GM23338 (cell line): Measurements from ENCODE around the gene ZFR2. TPM values are rescaled to one million over a fixed set of nuclear protein-coding genes. Genes with fewer than 3 reads are reported as not detected.

Experiments
- ATAC-seq: fragments of 200-7000 bp; cut with Tn5 transposase; 3 replicates; pipeline ENCODE4 v1.9.1; 2020
- DNase-seq: peaks from one replicate; pipeline ENCODE4 v3.0.0-alpha.2; 2015; ENCODE audit warnings: low spot score
- H2AFZ ChIP-seq: fragments of 200-600 bp; sonication (generic); 2 replicates; pipeline ENCODE4 v1.8.0; 2016; ENCODE audit warnings: antibody characterized with exemption, mild to moderate bottlenecking, moderate library complexity
- H3F3A ChIP-seq: fragments of 200-600 bp; sonication (generic); replicated peaks from 2 replicates; pipeline ENCODE4 v1.8.0; 2017; ENCODE audit warnings: antibody characterized with exemption, mixed run types, low read depth
- H3K27ac ChIP-seq: fragments of 200-600 bp; sonication (generic); 2 replicates; pipeline ENCODE4 v1.6.1; 2016; ENCODE audit warnings: low read depth
- H3K27me3 ChIP-seq: fragments of 200-600 bp; sonication (generic); 2 replicates; pipeline ENCODE4 v1.8.0; 2016; ENCODE audit warnings: mild to moderate bottlenecking, mixed run types, moderate library complexity; ENCODE audit not compliant: insufficient read depth
- H3K36me3 ChIP-seq: fragments of 200-600 bp; sonication (generic); 2 replicates; pipeline ENCODE4 v1.8.0; 2016; ENCODE audit warnings: mild to moderate bottlenecking; ENCODE audit not compliant: insufficient read depth
- H3K4me1 ChIP-seq: fragments of 200-600 bp; sonication (generic); 2 replicates; pipeline ENCODE4 v1.8.0; 2016; ENCODE audit warnings: mild to moderate bottlenecking, moderate library complexity; ENCODE audit not compliant: insufficient read depth
- H3K4me2 ChIP-seq: fragments of 200-600 bp; sonication (generic); 2 replicates; pipeline ENCODE4 v1.7.1; 2017; ENCODE audit warnings: mixed run types
- H3K4me3 ChIP-seq: fragments of 200-600 bp; sonication (generic); 2 replicates; pipeline ENCODE4 v1.6.1; 2016; ENCODE audit warnings: mixed run types
- H3K79me2 ChIP-seq: fragments of 200-600 bp; sonication (generic); replicated peaks from 2 replicates; pipeline ENCODE4 v1.8.0; 2017; ENCODE audit warnings: mild to moderate bottlenecking; ENCODE audit not compliant: insufficient read depth
- H3K9me2 ChIP-seq: fragments of 200-600 bp; sonication (generic); 2 replicates; pipeline ENCODE4 v1.8.0; 2017; ENCODE audit not compliant: insufficient read depth
- H4K20me1 ChIP-seq: fragments of 200-600 bp; sonication (generic); replicated peaks from 2 replicates; pipeline ENCODE4 v1.8.0; 2017; ENCODE audit warnings: mild to moderate bottlenecking; ENCODE audit not compliant: insufficient read depth
- H3K27ac Mint-ChIP-seq: 2 replicates; pipeline ENCODE4 v1.8.0; 2020; ENCODE audit warnings: inconsistent platforms, mild to moderate bottlenecking, moderate library complexity, mixed read lengths
- H3K27me3 Mint-ChIP-seq: 3 replicates; pipeline ENCODE4 v1.8.0; 2022; ENCODE audit warnings: low read depth, mild to moderate bottlenecking, moderate library complexity, mixed read lengths, inconsistent platforms; ENCODE audit not compliant: insufficient read depth, poor library complexity
- H3K36me3 Mint-ChIP-seq: 3 replicates; pipeline ENCODE4 v1.8.0; 2021; ENCODE audit warnings: low read depth, mild to moderate bottlenecking, inconsistent platforms, moderate library complexity, mixed read lengths
- H3K4me1 Mint-ChIP-seq: 3 replicates; pipeline ENCODE4 v1.8.0; 2020; ENCODE audit warnings: mild to moderate bottlenecking, inconsistent platforms, mixed read lengths
- H3K4me3 Mint-ChIP-seq: 3 replicates; pipeline ENCODE4 v1.8.0; 2021; ENCODE audit warnings: moderate library complexity, mild to moderate bottlenecking, inconsistent platforms, mixed read lengths
- H3K9me3 Mint-ChIP-seq: 3 replicates; pipeline ENCODE4 v1.8.0; 2020; ENCODE audit warnings: moderate library complexity, mild to moderate bottlenecking, inconsistent platforms, mixed read lengths
- CTCF ChIP-seq, 2 experiments: fragments of 200-600 bp in 1 of 2; sonication (generic) in 1 of 2; conservative IDR thresholded peaks; 2 replicates each; pipeline versions ENCODE4 v1.5.1 to v1.6.1; 2016 to 2017; ENCODE audit warnings: antibody characterized with exemption in 2 of 2, low read depth in 2 of 2, mild to moderate bottlenecking in 2 of 2, moderate library complexity in 1 of 2
- EZH2phosphoT487 ChIP-seq: fragments of 200-600 bp; sonication (generic); IDR thresholded peaks from one replicate; pipeline ENCODE4 v1.8.1; 2018; ENCODE audit warnings: antibody characterized with exemption; ENCODE audit not compliant: unreplicated experiment
- JUNB ChIP-seq: IDR thresholded peaks from one replicate; pipeline ENCODE4 v1.6.1; 2016; ENCODE audit warnings: antibody characterized with exemption; ENCODE audit not compliant: unreplicated experiment
- REST ChIP-seq: IDR thresholded peaks from one replicate; pipeline ENCODE4 v1.6.1; 2018; ENCODE audit warnings: antibody characterized with exemption; ENCODE audit not compliant: unreplicated experiment
- ZNF114 ChIP-seq: fragments of 250-450 bp; sonication (Bioruptor Pico); IDR thresholded peaks from 2 replicates; pipeline ENCODE4 v1.5.0; 2020; ENCODE audit warnings: mild to moderate bottlenecking, moderate library complexity
- ZNF331 ChIP-seq: fragments of 250-450 bp; sonication (Bioruptor Pico); IDR thresholded peaks from 2 replicates; pipeline ENCODE4 v1.5.0; 2020; ENCODE audit warnings: low read depth, mild to moderate bottlenecking, moderate library complexity
- ZNF462 ChIP-seq: fragments of 250-450 bp; sonication (Bioruptor Pico); IDR thresholded peaks from 2 replicates; pipeline ENCODE4 v1.5.0; 2020; ENCODE audit warnings: mild to moderate bottlenecking, moderate library complexity
- polyA plus RNA-seq: library from polyadenylated mRNA; unstranded; fragments of >200 nt; fragmentation: Nextera tagmentation; extraction: Ambion mirVana; gene quantifications from 2 replicates; pipeline ENCODE4 v1.2.1, GENCODE V29; 2016
- total RNA-seq: library from RNA; depleted of rRNA; stranded (reverse); fragments of >200 nt; shearing (Covaris generic); gene quantifications from 2 replicates; pipeline ENCODE4 v1.2.3, GENCODE V29; 2014

ZFR2 gene
- total and polyA plus RNA-seq, 2 experiments from 2014 or later, result 15.8 to 31.3 TPM

- H3K4me3 Mint-ChIP-seq, result no peak overlapping the region
- 0 out of 2 replicates have a peak, but pooled peaks cover 4% of the 10 kb centered on the region for H3K36me3 ChIP-seq
- no peak overlapping the region for H2AFZ ChIP-seq
- peaks cover 12% of the 10 kb centered on the region for H3K27me3 Mint-ChIP-seq
- H3F3A ChIP-seq, result no peaks in the 10 kb centered on the region
- peaks cover 56% of the 10 kb centered on the region for H3K36me3 Mint-ChIP-seq
- H3K4me1 Mint-ChIP-seq, result no peaks in the 10 kb centered on the region
- H4K20me1 ChIP-seq, result no peaks in the 10 kb centered on the region
- peaks cover 42% of the 10 kb centered on the region for H3K9me3 Mint-ChIP-seq
- no peaks in the 10 kb centered on the region for H3K4me1 ChIP-seq
- H3K27ac ChIP-seq, result no peak overlapping the region
- H3K79me2 ChIP-seq, result no peaks in the 10 kb centered on the region
- TF ChIP-seq ZNF331 (CRISPR knock-in tag), result no peak
- no peak for TF ChIP-seq EZH2phosphoT487
- TF ChIP-seq ZNF114, result no peak
- no peak for TF ChIP-seq ZNF462 (CRISPR knock-in tag)
- no peak for TF ChIP-seq JUNB
- TF ChIP-seq CTCF (conservative IDR thresholded peaks at IDR 0.05; ENCODE audit: low read depth in 2 of 2), result no peak
- TF ChIP-seq REST, result no peak
- DNase-seq (no peak), ATAC-seq (no peak)
- no peaks in the 10 kb centered on the region for H3K27me3 ChIP-seq
- H3K27ac Mint-ChIP-seq, result no peak overlapping the region
- H3K4me2 ChIP-seq, result no peak overlapping the region
- no peak overlapping the region for H3K4me3 ChIP-seq
- no peaks in the 10 kb centered on the region for H3K9me2 ChIP-seq
These were observed 18.4 kb downstream of the ZFR2 start for GRCh38 chr19:3850320-3850972.
